Measurements from ENCODE around the gene THRSP. TPM values are rescaled to one million over a fixed set of nuclear protein-coding genes. Genes with fewer than 3 reads are reported as not detected.
A peak's percentile ranks its signal among the peaks of the same experiment; 100 is the strongest.
"Not testable (repeated sequence)": the region's sequence is repeated elsewhere in the genome, so short reads cannot be mapped to it uniquely, and the experiment has no call there.

The THRSP gene
- total RNA-seq, 1 experiment from 2014 or later: 0.72 TPM

DNA sequence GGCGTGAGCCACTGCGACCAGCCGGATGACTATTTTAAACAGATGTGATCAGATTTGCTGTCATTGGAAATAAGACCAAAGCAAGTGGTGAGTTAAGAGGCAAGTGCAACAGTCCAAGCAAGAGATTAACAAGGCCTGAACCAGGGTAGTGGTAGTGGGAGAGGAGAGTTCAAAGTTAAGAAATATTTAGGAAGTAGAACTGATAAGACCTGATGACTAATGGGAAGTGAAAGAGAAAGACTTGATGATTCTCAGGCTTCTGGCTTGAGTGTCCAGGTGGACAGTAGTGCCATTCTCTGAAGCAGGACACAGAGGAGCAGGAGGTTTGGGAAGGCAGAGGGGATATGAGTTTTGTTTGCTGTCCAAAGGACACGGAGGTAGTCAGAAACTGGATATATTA lies 8.8 kb downstream of the THRSP start:
- H4K20me1 ChIP-seq (ENCODE audit: insufficient read depth): peaks cover 32% of the 10 kb centered on the region
- no peak overlapping the region for H2AFZ ChIP-seq
- no peaks in the 10 kb centered on the region for H3K9me3 ChIP-seq (ENCODE audit: insufficient read depth, low read depth)
- ChIA-PET POLR2A (ENCODE audit: unreplicated experiment) (no interaction called here), CTCF (no interaction called here)
- no peak overlapping the region for H3K4me3 ChIP-seq
- no peak overlapping the region for H3K4me2 ChIP-seq
- no peaks in the 10 kb centered on the region; the same call in 1 of the 2 replicates for H3F3A ChIP-seq (ENCODE audit: insufficient read depth, low read depth)
- H3K27me3 ChIP-seq (ENCODE audit: insufficient read depth, low read depth): no peaks in the 10 kb centered on the region
- no peak for DNase-seq
- H3K9me2 ChIP-seq (ENCODE audit: insufficient read depth): no peaks in the 10 kb centered on the region
- H3K36me3 ChIP-seq (ENCODE audit: low read depth): peaks cover 54% of the 10 kb centered on the region
- intact Hi-C loops (cut with micrococcal nuclease; ENCODE audit: unreplicated experiment): no loop called here
- no peak for TF ChIP-seq CTCF (conservative IDR thresholded peaks at IDR 0.05)
- TF ChIP-seq EZH2 (IDR thresholded peaks at IDR 0.05; ENCODE audit: low read depth): no peak
- peaks cover 48% of the 10 kb centered on the region for H3K79me2 ChIP-seq (ENCODE audit: low read depth)
- peaks cover 21% of the 10 kb centered on the region for H3K4me1 ChIP-seq (replicated peaks; ENCODE audit: insufficient read depth)
- no peak overlapping the region for H3K27ac ChIP-seq
- no TSS peak for BruUV-seq (replicated peaks)

DNA sequence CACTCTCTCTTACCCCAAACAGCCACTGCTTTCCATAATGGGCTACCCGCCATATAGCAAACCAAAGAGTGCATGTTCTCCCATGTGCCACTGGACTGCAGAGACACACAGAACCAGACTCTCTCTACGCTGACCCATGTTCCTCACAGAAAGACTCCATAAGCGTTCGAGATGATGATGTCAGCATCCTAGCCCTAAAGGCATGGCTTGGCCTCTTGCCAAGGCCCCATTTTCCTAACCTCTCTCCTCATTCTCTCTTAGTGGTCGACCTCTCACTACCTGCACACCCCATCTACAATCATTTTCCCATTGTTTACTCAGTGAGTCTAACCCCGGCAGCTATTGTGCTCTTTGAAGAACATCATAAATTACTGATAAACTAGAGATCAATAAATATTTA lies 11.1 kb downstream of the THRSP start:
- Histone ChIP-seq H3K4me2 (0 out of 2 replicates have a peak overlapping the region, but pooled peaks have one; percentile 1), H3K79me2 (ENCODE audit: low read depth) (peaks cover 71% of the 10 kb centered on the region), H3K27ac (no peak overlapping the region), H4K20me1 (ENCODE audit: insufficient read depth) (peaks cover 42% of the 10 kb centered on the region), H3K9me3 (ENCODE audit: insufficient read depth, low read depth) (no peaks in the 10 kb centered on the region), H2AFZ (no peak overlapping the region), H3K9me2 (ENCODE audit: insufficient read depth) (no peaks in the 10 kb centered on the region), H3K4me1 (replicated peaks; ENCODE audit: insufficient read depth) (peaks cover 31% of the 10 kb centered on the region), H3K27me3 (ENCODE audit: insufficient read depth, low read depth) (no peaks in the 10 kb centered on the region), H3F3A (ENCODE audit: insufficient read depth, low read depth) (no peaks in the 10 kb centered on the region; the same call in 1 of the 2 replicates), H3K36me3 (ENCODE audit: low read depth) (peaks cover 38% of the 10 kb centered on the region), H3K4me3 (no peak overlapping the region)
- no TSS peak for BruUV-seq (replicated peaks)
- ChIA-PET POLR2A (ENCODE audit: unreplicated experiment) (no interaction called here), CTCF (no interaction called here)
- DNase-seq: no peak
- intact Hi-C loops (cut with micrococcal nuclease; ENCODE audit: unreplicated experiment): loop anchor here (5.0 kb wide), 1 partner anchor 348 kb away; no protein-coding TSS in a partner anchor
- TF ChIP-seq CTCF (conservative IDR thresholded peaks at IDR 0.05) (no peak), EZH2 (IDR thresholded peaks at IDR 0.05; ENCODE audit: low read depth) (no peak)

DNA sequence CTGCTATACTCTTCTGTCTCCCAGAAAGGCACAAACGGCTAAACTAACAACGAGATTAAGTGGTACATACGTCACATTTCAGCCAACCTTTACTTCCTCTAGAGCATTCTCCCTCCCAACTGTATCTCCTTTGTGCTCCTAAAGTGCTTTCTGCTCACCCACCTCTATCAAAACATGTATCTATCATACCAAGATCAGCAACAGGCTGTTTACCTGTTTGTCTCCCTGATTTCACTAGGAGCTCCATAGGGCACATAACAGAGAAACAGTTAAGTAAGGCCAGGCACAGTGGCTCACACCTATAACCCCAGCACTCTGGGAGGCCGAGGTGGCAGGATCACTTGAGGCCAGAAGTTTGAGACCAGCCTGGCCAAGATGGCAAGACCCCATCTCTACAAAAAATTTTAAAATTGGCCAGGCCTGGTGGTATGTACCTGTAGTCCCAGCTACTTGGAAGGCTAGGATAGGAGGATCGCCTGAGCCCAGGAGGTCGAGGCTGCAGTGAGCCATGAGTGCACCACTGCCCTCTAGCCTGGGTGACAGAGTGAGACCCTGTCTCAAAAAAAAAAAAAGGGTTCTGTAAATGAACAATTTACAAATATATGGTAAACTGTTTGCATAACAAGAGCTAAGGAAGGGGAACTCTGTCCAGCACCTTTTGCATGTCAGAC lies 13.2 kb downstream of the THRSP start:
- H3K9me3 ChIP-seq (ENCODE audit: insufficient read depth, low read depth): no peaks in the 10 kb centered on the region
- H3K4me2 ChIP-seq: peak overlapping the region; percentile 86; the same call in 1 of the 2 replicates
- ChIA-PET POLR2A (ENCODE audit: unreplicated experiment) (interaction anchor here (0.5 to 0.6 kb wide), 2 partner anchors 1303 to 1989 kb away, joined by 3 to 7 read pairs; no protein-coding TSS in a partner anchor), CTCF (interaction anchor here (0.6 kb wide), 1 partner anchor 12 kb away, joined by 11 read pairs; no protein-coding TSS in a partner anchor)
- TF ChIP-seq EZH2 (IDR thresholded peaks at IDR 0.05; ENCODE audit: low read depth) (no peak), CTCF (conservative IDR thresholded peaks at IDR 0.05) (no peak)
- no peaks in the 10 kb centered on the region for H3K9me2 ChIP-seq (ENCODE audit: insufficient read depth)
- no peaks in the 10 kb centered on the region for H3K27me3 ChIP-seq (ENCODE audit: insufficient read depth, low read depth)
- H3K36me3 ChIP-seq (ENCODE audit: low read depth): peaks cover 16% of the 10 kb centered on the region; the same call in 1 of the 2 replicates
- no peak overlapping the region for H3K27ac ChIP-seq
- no TSS peak for BruUV-seq (replicated peaks)
- H3K4me3 ChIP-seq: no peak overlapping the region
- no peak overlapping the region for H2AFZ ChIP-seq
- no peaks in the 10 kb centered on the region; the same call in 1 of the 2 replicates for H3F3A ChIP-seq (ENCODE audit: insufficient read depth, low read depth)
- intact Hi-C loops (cut with micrococcal nuclease; ENCODE audit: unreplicated experiment): loop anchor here (5.0 kb wide), 1 partner anchor 345 kb away; no protein-coding TSS in a partner anchor
- peaks cover 35% of the 10 kb centered on the region for H3K4me1 ChIP-seq (replicated peaks; ENCODE audit: insufficient read depth)
- H3K79me2 ChIP-seq (ENCODE audit: low read depth): peaks cover 72% of the 10 kb centered on the region
- no peak for DNase-seq
- H4K20me1 ChIP-seq (ENCODE audit: insufficient read depth): peaks cover 42% of the 10 kb centered on the region

- Histone ChIP-seq H3K4me2 (peak overlapping the region; percentile 86), H3K36me3 (ENCODE audit: low read depth) (peaks cover 16% of the 10 kb centered on the region; the same call in 1 of the 2 replicates), H3K4me1 (replicated peaks; ENCODE audit: insufficient read depth) (peaks cover 35% of the 10 kb centered on the region), H3K79me2 (ENCODE audit: low read depth) (peaks cover 71% of the 10 kb centered on the region), H4K20me1 (ENCODE audit: insufficient read depth) (peaks cover 42% of the 10 kb centered on the region), H3K4me3 (peak overlapping the region; percentile 89; the same call in 1 of the 2 replicates)
- H3K27me3 ChIP-seq (ENCODE audit: insufficient read depth, low read depth); H2AFZ ChIP-seq; H3K27ac ChIP-seq; H3K9me3 ChIP-seq (ENCODE audit: insufficient read depth, low read depth); DNase-seq; BruUV-seq (replicated peaks); CTCF ChIA-PET; POLR2A ChIA-PET (ENCODE audit: unreplicated experiment); H3K9me2 ChIP-seq (ENCODE audit: insufficient read depth); H3F3A ChIP-seq (ENCODE audit: insufficient read depth, low read depth): not testable (repeated sequence)
- intact Hi-C loops (cut with micrococcal nuclease; ENCODE audit: unreplicated experiment): loop anchor here (5.0 kb wide), 1 partner anchor 345 kb away; no protein-coding TSS in a partner anchor
Observed at GRCh38 chr11:78077592-78077991, 13.9 kb downstream of the THRSP start.

All from PC-9 (cell line).